ENCODE results near the gene GTPBP2.
"Not testable (repeated sequence)": the region's sequence is repeated elsewhere in the genome, so short reads cannot be mapped to it uniquely, and the experiment has no call there.

GTPBP2 gene

GRCh38 chr6:43667245-43668150 lies 38.4 kb upstream of the GTPBP2 start:
- CTCF ChIA-PET: interaction anchor here (0.5 to 3.7 kb wide), 18 partner anchors 11 to 411 kb away, joined by 3 to 14 read pairs (median 3); partner anchors contain the start of genes RSPH9 and VEGFA

GRCh38 chr6:43666196-43666920 lies 37.3 kb upstream of the GTPBP2 start:
- ChIA-PET CTCF (interaction anchor here (0.6 to 3.7 kb wide), 9 partner anchors 30 to 412 kb away, joined by 3 to 14 read pairs (median 3); no protein-coding TSS in a partner anchor), POLR2A (interaction anchor here (0.8 to 3.4 kb wide), 2 partner anchors 31 to 37 kb away, joined by 4 to 13 read pairs; partner anchors contain the start of genes GTPBP2 and MAD2L1BP)
- no peak for DNase-seq (ENCODE audit: extremely low spot score)
- TF ChIP-seq PKNOX1 (IDR thresholded peaks at IDR 0.05) (no peak), L3MBTL2 (conservative IDR thresholded peaks at IDR 0.05) (no peak), TARDBP (IDR thresholded peaks at IDR 0.05) (no peak), NFRKB (IDR thresholded peaks at IDR 0.05) (no peak), FOXA1 (IDR thresholded peaks at IDR 0.05) (no peak), HDGF (IDR thresholded peaks at IDR 0.05; ENCODE audit: borderline replicate concordance) (no peak), ZNF384 (IDR thresholded peaks at IDR 0.05) (no peak), LEF1 (IDR thresholded peaks at IDR 0.05; ENCODE audit: borderline replicate concordance) (no peak), SUZ12 (IDR thresholded peaks at IDR 0.05) (no peak)

More at GRCh38 chr6:43667245-43668150, 38.4 kb upstream of the GTPBP2 start:
- no peak for TF ChIP-seq LEF1 (IDR thresholded peaks at IDR 0.05; ENCODE audit: borderline replicate concordance)
- TF ChIP-seq SP1 (IDR thresholded peaks at IDR 0.05): no peak
- TF ChIP-seq CTBP1 (IDR thresholded peaks at IDR 0.05; ENCODE audit: borderline replicate concordance): no peak
- no peak for TF ChIP-seq FOXK2 (IDR thresholded peaks at IDR 0.05)
- TF ChIP-seq FOXM1 (IDR thresholded peaks at IDR 0.05; ENCODE audit: borderline replicate concordance): no peak
- no peak for TF ChIP-seq PKNOX1 (IDR thresholded peaks at IDR 0.05)
- no peak for TF ChIP-seq ELF4 (IDR thresholded peaks at IDR 0.05)
- no peak for TF ChIP-seq HDGF (IDR thresholded peaks at IDR 0.05; ENCODE audit: borderline replicate concordance)
- TF ChIP-seq TARDBP (IDR thresholded peaks at IDR 0.05): no peak
- TF ChIP-seq ARNT (IDR thresholded peaks at IDR 0.05): no peak
- TF ChIP-seq SUZ12 (IDR thresholded peaks at IDR 0.05): no peak
- TF ChIP-seq NFRKB (IDR thresholded peaks at IDR 0.05): no peak
- no peak for TF ChIP-seq L3MBTL2 (conservative IDR thresholded peaks at IDR 0.05)
- no peak for TF ChIP-seq ZNF384 (IDR thresholded peaks at IDR 0.05)
- TF ChIP-seq FOXA1 (IDR thresholded peaks at IDR 0.05): no peak
- no peak for TF ChIP-seq BHLHE40 (IDR thresholded peaks at IDR 0.05; ENCODE audit: borderline replicate concordance)
- POLR2A ChIA-PET: interaction anchor here (0.7 to 3.4 kb wide), 5 partner anchors 29 to 40 kb away, joined by 3 to 13 read pairs (median 4); partner anchors contain the start of genes GTPBP2 and MAD2L1BP
- peak; percentile 86 for DNase-seq (ENCODE audit: extremely low spot score)

GRCh38 chr6:43665376-43665775 lies 36.3 kb upstream of the GTPBP2 start:
- TF ChIP-seq SP1 (IDR thresholded peaks at IDR 0.05): no peak
- no peak for TF ChIP-seq ZNF384 (IDR thresholded peaks at IDR 0.05)
- no peak for TF ChIP-seq ARNT (IDR thresholded peaks at IDR 0.05)
- TF ChIP-seq CTBP1 (IDR thresholded peaks at IDR 0.05; ENCODE audit: borderline replicate concordance): no peak
- TF ChIP-seq SUZ12 (IDR thresholded peaks at IDR 0.05): no peak
- TF ChIP-seq HDGF (IDR thresholded peaks at IDR 0.05; ENCODE audit: borderline replicate concordance): no peak
- no peak for TF ChIP-seq LEF1 (IDR thresholded peaks at IDR 0.05; ENCODE audit: borderline replicate concordance)
- no peak for TF ChIP-seq TARDBP (IDR thresholded peaks at IDR 0.05)
- no peak for TF ChIP-seq PKNOX1 (IDR thresholded peaks at IDR 0.05)
- TF ChIP-seq L3MBTL2 (conservative IDR thresholded peaks at IDR 0.05): no peak
- TF ChIP-seq FOXA1 (IDR thresholded peaks at IDR 0.05): no peak
- no peak for DNase-seq (ENCODE audit: extremely low spot score)
- ChIA-PET POLR2A (no interaction called here), CTCF (interaction anchor here (0.6 to 3.7 kb wide), 4 partner anchors 97 to 413 kb away, joined by 3 to 14 read pairs (median 5); partner anchors contain the start of gene VEGFA)

- POLR2A ChIA-PET: interaction anchor here (0.6 kb wide), 1 partner anchor 12 kb away, joined by 3 read pairs; no protein-coding TSS in a partner anchor
- DNase-seq (ENCODE audit: extremely low spot score): not testable (repeated sequence)
- CTCF ChIA-PET: interaction anchor here (0.6 kb wide), 1 partner anchor 77 kb away, joined by 11 read pairs; no protein-coding TSS in a partner anchor
Observed at GRCh38 chr6:43662948-43663347, 33.9 kb upstream of the GTPBP2 start.

- CTCF ChIA-PET: no interaction called here
- POLR2A ChIA-PET: no interaction called here
- DNase-seq (ENCODE audit: extremely low spot score): no peak
- TF ChIP-seq ZNF384 (IDR thresholded peaks at IDR 0.05) (0 out of 2 replicates have a peak, but pooled peaks have one; percentile 18), NFRKB (IDR thresholded peaks at IDR 0.05) (no peak), BHLHE40 (IDR thresholded peaks at IDR 0.05; ENCODE audit: borderline replicate concordance) (no peak), ARNT (IDR thresholded peaks at IDR 0.05) (no peak)
Observed at GRCh38 chr6:43658161-43658560, 29.1 kb upstream of the GTPBP2 start.

Measured in HEK293T (cell line).